Measurements from ENCODE around the gene ANKRD1. TPM values are rescaled to one million over a fixed set of nuclear protein-coding genes. Genes with fewer than 3 reads are reported as not detected.
"Not testable (repeated sequence)": the region's sequence is repeated elsewhere in the genome, so short reads cannot be mapped to it uniquely, and the experiment has no call there.

Gene ANKRD1
- total RNA-seq, 2 experiments from 2014 or later = not detected

GRCh38 chr10:90913774-90914420, 7.0 kb downstream of the ANKRD1 start:
- ChIA-PET POLR2A (no interaction called here), CTCF (interaction anchor here (0.9 kb wide), 1 partner anchor 337 kb away, joined by 3 read pairs; no protein-coding TSS in a partner anchor)
- Mint-ChIP-seq H3K4me3 (no peak overlapping the region), H3K36me3 (ENCODE audit: low read depth) (no peaks in the 10 kb centered on the region), H3K27me3 (peaks cover 5% of the 10 kb centered on the region), H3K4me1 (peaks cover 2% of the 10 kb centered on the region), H3K27ac (no peak overlapping the region), H3K9me3 (no peaks in the 10 kb centered on the region)
- DNase-seq = no peak

GRCh38 chr10:90912854-90913479, 7.9 kb downstream of the ANKRD1 start:
- no peak overlapping the region for H3K27ac Mint-ChIP-seq
- H3K36me3 Mint-ChIP-seq (ENCODE audit: low read depth) = no peaks in the 10 kb centered on the region
- CTCF ChIA-PET = interaction anchor here (1.2 to 3.5 kb wide), 6 partner anchors 11 to 337 kb away, joined by 3 to 35 read pairs (median 11); no protein-coding TSS in a partner anchor
- POLR2A ChIA-PET = no interaction called here
- H3K27me3 Mint-ChIP-seq = peaks cover 5% of the 10 kb centered on the region
- H3K4me3 Mint-ChIP-seq = no peak overlapping the region
- peaks cover 2% of the 10 kb centered on the region for H3K4me1 Mint-ChIP-seq
- no peak for DNase-seq
- H3K9me3 Mint-ChIP-seq = no peaks in the 10 kb centered on the region

GRCh38 chr10:90912174-90912573, 8.7 kb downstream of the ANKRD1 start:
- no peaks in the 10 kb centered on the region for H3K36me3 Mint-ChIP-seq (ENCODE audit: low read depth)
- no peak for DNase-seq
- H3K4me1 Mint-ChIP-seq = peaks cover 2% of the 10 kb centered on the region
- ChIA-PET POLR2A (interaction anchor here (0.9 to 1.0 kb wide), 3 partner anchors 250 to 339 kb away, joined by 3 read pairs; no protein-coding TSS in a partner anchor), CTCF (interaction anchor here (0.6 to 3.5 kb wide), 25 partner anchors 9 to 764 kb away, joined by 3 to 35 read pairs (median 3); partner anchors contain the start of gene ANKRD1)
- no peak overlapping the region for H3K4me3 Mint-ChIP-seq
- no peak overlapping the region for H3K27ac Mint-ChIP-seq
- no peaks in the 10 kb centered on the region for H3K9me3 Mint-ChIP-seq
- H3K27me3 Mint-ChIP-seq = peaks cover 2% of the 10 kb centered on the region

- no peaks in the 10 kb centered on the region for H3K27me3 Mint-ChIP-seq
- POLR2A ChIA-PET = interaction anchor here (0.9 to 1.0 kb wide), 3 partner anchors 251 to 339 kb away, joined by 3 read pairs; no protein-coding TSS in a partner anchor
- CTCF ChIA-PET = interaction anchor here (0.7 to 3.5 kb wide), 24 partner anchors 9 to 724 kb away, joined by 3 to 35 read pairs (median 4); partner anchors contain the start of gene ANKRD1
- no peak overlapping the region for H3K4me3 Mint-ChIP-seq
- no peak overlapping the region for H3K27ac Mint-ChIP-seq
- no peaks in the 10 kb centered on the region for H3K9me3 Mint-ChIP-seq
- H3K36me3 Mint-ChIP-seq (ENCODE audit: low read depth) = no peaks in the 10 kb centered on the region
- peak; percentile 39 for DNase-seq
- H3K4me1 Mint-ChIP-seq = peaks cover 3% of the 10 kb centered on the region
Observed at GRCh38 chr10:90911133-90912051, 9.5 kb downstream of the ANKRD1 start.

GRCh38 chr10:90906596-90906995, 14.3 kb downstream of the ANKRD1 start:
- DNase-seq = no peak
- no peaks in the 10 kb centered on the region for H3K27me3 Mint-ChIP-seq
- no peak overlapping the region for H3K4me3 Mint-ChIP-seq
- peaks cover 13% of the 10 kb centered on the region for H3K4me1 Mint-ChIP-seq
- no peak overlapping the region for H3K27ac Mint-ChIP-seq
- POLR2A ChIA-PET = interaction anchor here (1.7 kb wide), 1 partner anchor 35 kb away, joined by 3 read pairs; the partner anchor contains the start of gene RPP30
- no peaks in the 10 kb centered on the region for H3K9me3 Mint-ChIP-seq
- CTCF ChIA-PET = no interaction called here
- H3K36me3 Mint-ChIP-seq (ENCODE audit: low read depth) = peaks cover 19% of the 10 kb centered on the region

- Mint-ChIP-seq H3K4me3 (no peak overlapping the region), H3K27ac (no peak overlapping the region), H3K4me1 (peaks cover 13% of the 10 kb centered on the region), H3K9me3 (no peaks in the 10 kb centered on the region), H3K27me3 (no peaks in the 10 kb centered on the region), H3K36me3 (ENCODE audit: low read depth) (peaks cover 19% of the 10 kb centered on the region)
- ChIA-PET CTCF (no interaction called here), POLR2A (interaction anchor here (1.7 kb wide), 1 partner anchor 34 kb away, joined by 3 read pairs; the partner anchor contains the start of gene RPP30)
- no peak for DNase-seq
Observed at GRCh38 chr10:90905925-90906324, 15.0 kb downstream of the ANKRD1 start.

- H3K36me3 Mint-ChIP-seq (ENCODE audit: low read depth) = peaks cover 38% of the 10 kb centered on the region
- H3K4me1 Mint-ChIP-seq = peaks cover 12% of the 10 kb centered on the region
- H3K4me3 Mint-ChIP-seq, H3K9me3 Mint-ChIP-seq, POLR2A ChIA-PET, H3K27me3 Mint-ChIP-seq, DNase-seq, H3K27ac Mint-ChIP-seq: not testable (repeated sequence)
- CTCF ChIA-PET = interaction anchor here (0.8 to 1.2 kb wide), 2 partner anchors 15 to 18 kb away, joined by 3 to 7 read pairs; no protein-coding TSS in a partner anchor
Observed at GRCh38 chr10:90896916-90897315, 24.0 kb downstream of the ANKRD1 start.

GRCh38 chr10:90893190-90893589, 27.7 kb downstream of the ANKRD1 start:
- POLR2A ChIA-PET = interaction anchor here (2.8 kb wide), 1 partner anchor 21 kb away, joined by 11 read pairs; the partner anchor contains the start of gene RPP30
- no peak for DNase-seq
- Mint-ChIP-seq H3K36me3 (ENCODE audit: low read depth) (peaks cover 57% of the 10 kb centered on the region), H3K27me3 (no peaks in the 10 kb centered on the region), H3K4me1 (peaks cover 12% of the 10 kb centered on the region), H3K9me3 (no peaks in the 10 kb centered on the region), H3K27ac (no peak overlapping the region), H3K4me3 (no peak overlapping the region)
- CTCF ChIA-PET = interaction anchor here (1.9 to 2.4 kb wide), 2 partner anchors 14 to 19 kb away, joined by 5 to 9 read pairs; no protein-coding TSS in a partner anchor

- Mint-ChIP-seq H3K4me3 (no peak overlapping the region), H3K9me3 (no peaks in the 10 kb centered on the region), H3K4me1 (no peaks in the 10 kb centered on the region), H3K27ac (no peak overlapping the region), H3K27me3 (no peaks in the 10 kb centered on the region), H3K36me3 (ENCODE audit: low read depth) (peaks cover 59% of the 10 kb centered on the region)
- ChIA-PET CTCF (interaction anchor here (1.5 kb wide), 1 partner anchor 11 kb away, joined by 7 read pairs; no protein-coding TSS in a partner anchor), POLR2A (interaction anchor here (0.8 kb wide), 1 partner anchor 117 kb away, joined by 3 read pairs; no protein-coding TSS in a partner anchor)
- DNase-seq = no peak
Observed at GRCh38 chr10:90890347-90890746, 30.5 kb downstream of the ANKRD1 start.

GRCh38 chr10:90889636-90890035, 31.3 kb downstream of the ANKRD1 start:
- Mint-ChIP-seq H3K4me1 (no peaks in the 10 kb centered on the region), H3K27ac (no peak overlapping the region), H3K36me3 (ENCODE audit: low read depth) (peaks cover 56% of the 10 kb centered on the region), H3K9me3 (no peaks in the 10 kb centered on the region), H3K27me3 (no peaks in the 10 kb centered on the region), H3K4me3 (no peak overlapping the region)
- CTCF ChIA-PET = interaction anchor here (0.9 to 1.5 kb wide), 3 partner anchors 10 to 361 kb away, joined by 3 to 7 read pairs (median 4); no protein-coding TSS in a partner anchor
- DNase-seq = no peak
- POLR2A ChIA-PET = interaction anchor here (0.8 kb wide), 1 partner anchor 117 kb away, joined by 3 read pairs; no protein-coding TSS in a partner anchor

- Mint-ChIP-seq H3K4me3 (no peak overlapping the region), H3K36me3 (ENCODE audit: low read depth) (peaks cover 51% of the 10 kb centered on the region), H3K4me1 (no peaks in the 10 kb centered on the region), H3K27me3 (no peaks in the 10 kb centered on the region), H3K27ac (no peak overlapping the region), H3K9me3 (no peaks in the 10 kb centered on the region)
- no peak for DNase-seq
- CTCF ChIA-PET = interaction anchor here (0.7 to 1.9 kb wide), 4 partner anchors 9 to 853 kb away, joined by 3 to 10 read pairs (median 4); no protein-coding TSS in a partner anchor
- POLR2A ChIA-PET = interaction anchor here (1.0 kb wide), 1 partner anchor 17 kb away, joined by 3 read pairs; the partner anchor contains the start of gene RPP30
Observed at GRCh38 chr10:90888387-90888786, 32.5 kb downstream of the ANKRD1 start.

- peaks cover 50% of the 10 kb centered on the region for H3K36me3 Mint-ChIP-seq (ENCODE audit: low read depth)
- H3K9me3 Mint-ChIP-seq = no peaks in the 10 kb centered on the region
- H3K4me1 Mint-ChIP-seq = no peaks in the 10 kb centered on the region
- H3K4me3 Mint-ChIP-seq = no peak overlapping the region
- no peaks in the 10 kb centered on the region for H3K27me3 Mint-ChIP-seq
- H3K27ac Mint-ChIP-seq = no peak overlapping the region
- no peak for DNase-seq
- ChIA-PET CTCF (interaction anchor here (1.9 kb wide), 1 partner anchor 8 kb away, joined by 10 read pairs; no protein-coding TSS in a partner anchor), POLR2A (interaction anchor here (1.0 kb wide), 1 partner anchor 16 kb away, joined by 3 read pairs; the partner anchor contains the start of gene RPP30)
Observed at GRCh38 chr10:90887555-90887954, 33.3 kb downstream of the ANKRD1 start.

All from activated CD4-positive, alpha-beta memory T cell treated with anti-CD3 and anti-CD28 coated beads, Interleukin-2, amount 10 ng/mL, durations not matched to agents 7 days and 5 days (primary cell).